ENCODE measurements around the gene C11orf71. TPM values are rescaled to one million over a fixed set of nuclear protein-coding genes. Genes with fewer than 3 reads are reported as not detected.

C11orf71 gene
- total RNA-seq, 4 donors from 2014 or later, result 9.7 to 13.3 (median 11.8) TPM

DNA sequence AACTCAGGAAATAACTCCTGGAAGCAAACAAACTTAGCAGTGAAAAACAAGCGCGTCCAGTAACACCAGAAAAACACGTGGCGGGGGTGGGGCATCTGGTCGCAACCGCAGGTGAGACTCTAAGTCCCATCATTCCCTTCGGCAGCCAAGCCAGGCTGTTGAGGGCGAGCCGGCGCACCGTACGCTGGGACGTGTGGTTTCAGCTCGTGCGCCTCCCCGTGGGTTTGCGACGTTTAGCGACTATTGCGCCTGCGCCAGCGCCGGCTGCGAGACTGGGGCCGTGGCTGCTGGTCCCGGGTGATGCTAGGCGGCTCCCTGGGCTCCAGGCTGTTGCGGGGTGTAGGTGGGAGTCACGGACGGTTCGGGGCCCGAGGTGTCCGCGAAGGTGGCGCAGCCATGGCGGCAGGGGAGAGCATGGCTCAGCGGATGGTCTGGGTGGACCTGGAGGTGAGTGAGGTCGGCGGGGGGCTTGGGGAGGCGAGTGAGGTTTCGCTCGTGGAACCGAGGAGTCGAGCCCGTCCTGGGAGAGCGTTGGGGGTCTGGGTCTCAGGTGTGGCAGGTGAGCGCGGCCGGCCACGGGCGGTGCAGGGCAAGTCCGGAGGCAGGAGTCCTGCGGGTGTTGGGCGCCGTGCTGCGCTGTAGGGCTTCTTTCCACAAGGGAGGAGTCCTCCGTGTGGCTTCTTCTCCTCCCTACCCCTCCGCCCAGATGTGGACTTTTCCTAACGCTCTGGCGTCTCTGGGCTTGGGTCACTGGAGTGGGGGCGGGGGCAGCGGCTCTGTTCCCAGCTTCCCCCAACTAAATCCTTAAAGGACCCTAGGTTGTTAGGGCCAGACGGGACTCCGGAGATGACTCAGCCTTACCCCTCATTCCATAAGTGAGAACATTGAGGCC, 39.2 kb upstream of the C11orf71 start, which contains the start of gene REXO2:
Gene REXO2, plus strand, starts transcription at position 239 of the 892 bp plus-strand sequence. Its CDS starts 62 bp downstream, at position 301.
- Histone ChIP-seq H3K4me3 (peak within 1 kb of the TSS; percentile 76), H3K36me3 (peaks cover 8% of the 10 kb centered on the region), H3K27ac (peak within 1 kb of the TSS; percentile 85), H3K27me3 (no peaks in the 10 kb centered on the region), H3K9me3 (no peaks in the 10 kb centered on the region), H3K4me1 (peaks cover 25% of the 10 kb centered on the region)
- peak in 2 of 3 donors; percentile 30 to 39 for TF ChIP-seq POLR2AphosphoS5 (IDR thresholded peaks at IDR 0.05)
- peak in 1 of 2 donors; percentile 11 for TF ChIP-seq POLR2A (IDR thresholded peaks at IDR 0.05)
- TF ChIP-seq CTCF (IDR thresholded peaks at IDR 0.05), result peak in 1 of 2 donors; percentile 30
- TF ChIP-seq EP300 (IDR thresholded peaks at IDR 0.05), result no peak
- DNase-seq (ENCODE audit: low spot score in 2 of 2), result peak; percentile 97
- 0% methylated on average over 15 of the region's 64 CpGs for WGBS

- H3K9me3 ChIP-seq, result no peaks in the 10 kb centered on the region
- H3K4me1 ChIP-seq, result peaks cover 25% of the 10 kb centered on the region
- WGBS, result 66% methylated on average over 6 of the region's 6 CpGs
- H3K27me3 ChIP-seq, result no peaks in the 10 kb centered on the region
- H3K27ac ChIP-seq, result no peak overlapping the region
- H3K4me3 ChIP-seq, result no peak overlapping the region
- TF ChIP-seq EP300 (IDR thresholded peaks at IDR 0.05) (no peak), CTCF (IDR thresholded peaks at IDR 0.05) (no peak), POLR2A (IDR thresholded peaks at IDR 0.05) (no peak), POLR2AphosphoS5 (IDR thresholded peaks at IDR 0.05) (no peak)
- no peaks in the 10 kb centered on the region for H3K36me3 ChIP-seq
- DNase-seq (ENCODE audit: low spot score in 2 of 2), result no peak
Observed at GRCh38 chr11:114438303-114438702, 38.0 kb upstream of the C11orf71 start.

DNA sequence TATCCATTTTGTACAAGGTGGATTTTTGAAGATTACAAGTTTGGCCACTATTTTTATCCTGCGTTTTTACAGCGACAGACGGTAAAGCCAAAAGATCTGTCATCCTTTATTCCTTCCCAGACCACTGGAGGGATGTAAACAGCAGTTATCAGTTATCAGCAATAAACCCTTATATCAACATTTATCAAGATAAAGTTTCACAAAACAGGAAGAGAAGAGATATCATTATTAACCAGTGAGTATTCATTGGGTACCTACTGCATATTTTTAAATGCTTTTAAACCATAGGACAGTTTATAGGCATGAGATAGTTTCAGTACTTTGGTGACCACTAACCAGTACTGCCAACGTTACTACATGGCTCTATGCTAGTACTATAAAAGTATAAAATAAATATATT, 33.1 kb upstream of the C11orf71 start:
- H3K9me3 ChIP-seq, result no peaks in the 10 kb centered on the region
- no peaks in the 10 kb centered on the region for H3K27me3 ChIP-seq
- no peak for DNase-seq (ENCODE audit: low spot score in 2 of 2)
- H3K36me3 ChIP-seq, result no peaks in the 10 kb centered on the region
- no peak overlapping the region for H3K27ac ChIP-seq
- WGBS, result 80% methylated on average over 4 of the region's 4 CpGs
- TF ChIP-seq CTCF (IDR thresholded peaks at IDR 0.05) (no peak), POLR2AphosphoS5 (IDR thresholded peaks at IDR 0.05) (no peak), POLR2A (IDR thresholded peaks at IDR 0.05) (no peak), EP300 (IDR thresholded peaks at IDR 0.05) (no peak)
- H3K4me3 ChIP-seq, result no peak overlapping the region
- H3K4me1 ChIP-seq, result peaks cover 12% of the 10 kb centered on the region

- WGBS, result 83% methylated on average over 3 of the region's 3 CpGs
- Histone ChIP-seq H3K36me3 (no peaks in the 10 kb centered on the region), H3K27me3 (no peaks in the 10 kb centered on the region), H3K4me1 (peaks cover 11% of the 10 kb centered on the region), H3K27ac (no peak overlapping the region), H3K9me3 (no peaks in the 10 kb centered on the region), H3K4me3 (no peak overlapping the region)
- TF ChIP-seq EP300 (IDR thresholded peaks at IDR 0.05), result no peak
- TF ChIP-seq POLR2AphosphoS5 (IDR thresholded peaks at IDR 0.05), result no peak
- no peak for TF ChIP-seq POLR2A (IDR thresholded peaks at IDR 0.05)
- TF ChIP-seq CTCF (IDR thresholded peaks at IDR 0.05), result no peak
- DNase-seq (ENCODE audit: low spot score in 2 of 2), result no peak
Observed at GRCh38 chr11:114432893-114433292, 32.6 kb upstream of the C11orf71 start.

DNA sequence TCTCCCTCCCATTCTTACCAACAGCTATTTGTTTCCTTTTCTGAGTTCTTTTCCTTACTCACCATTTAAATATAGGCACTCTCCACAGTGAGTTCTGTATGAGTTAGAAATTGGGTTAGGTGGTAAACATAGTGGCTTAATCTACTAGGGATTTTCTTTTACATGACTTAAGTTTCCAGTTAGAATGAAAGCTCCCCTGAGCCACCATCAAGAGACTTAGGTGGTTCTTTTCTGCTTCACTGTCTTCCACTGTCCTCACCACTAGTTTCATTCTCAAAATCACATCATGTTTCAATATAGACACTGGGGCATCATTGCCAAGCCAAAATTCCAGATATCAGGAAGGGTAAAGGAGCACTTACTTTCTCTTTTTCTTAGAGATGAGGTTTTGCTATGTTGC, 30.0 kb upstream of the C11orf71 start:
- Histone ChIP-seq H3K36me3 (no peaks in the 10 kb centered on the region), H3K9me3 (no peaks in the 10 kb centered on the region), H3K4me3 (no peak overlapping the region), H3K27me3 (no peaks in the 10 kb centered on the region), H3K4me1 (peaks cover 11% of the 10 kb centered on the region), H3K27ac (no peak overlapping the region)
- TF ChIP-seq CTCF (IDR thresholded peaks at IDR 0.05) (no peak), POLR2AphosphoS5 (IDR thresholded peaks at IDR 0.05) (no peak), EP300 (IDR thresholded peaks at IDR 0.05) (no peak), POLR2A (IDR thresholded peaks at IDR 0.05) (no peak)
- no peak for DNase-seq (ENCODE audit: low spot score in 2 of 2)

Measured in suprapubic skin (tissue), 4 donors.